ENCODE results near the gene SYT15. TPM values are rescaled to one million over a fixed set of nuclear protein-coding genes. Genes with fewer than 3 reads are reported as not detected.
A peak's percentile ranks its signal among the peaks of the same experiment; 100 is the strongest.

Gene SYT15
- total and polyA plus RNA-seq, 2 donors (not counting 1 experiment from before 2014, with no cell fraction given): 0.18 to 0.94 TPM

- H3K27me3 ChIP-seq (replicated peaks in 1 of 4; ENCODE audit: control extremely low read depth in 1 of 4, control insufficient read depth in 3 of 4, insufficient read depth in 4 of 4, low read length in 3 of 4): peaks cover 0 to 39% (median 18%) of the 10 kb centered on the region in 4 experiments
- H3K4me3 Mint-ChIP-seq: peak overlapping the region; percentile 64
Measured at GRCh38 chr10:46557319-46558121, 21.4 kb upstream of the SYT15 start.

More at GRCh38 chr10:46557319-46558121, 21.4 kb upstream of the SYT15 start:
- 91% methylated on average over 31 of the region's 33 CpGs for WGBS (ENCODE audit: insufficient coverage)
- Histone ChIP-seq H3K27ac (ENCODE audit: low read length in 2 of 2) (no peak overlapping the region), H3K4me3 (ENCODE audit: control extremely low read depth in 1 of 5, extremely low read depth in 1 of 5, insufficient read depth in 1 of 5, low read depth in 2 of 5, low read length in 4 of 5) (no peak overlapping the region), H3K4me1 (ENCODE audit: control insufficient read depth in 2 of 2, insufficient read depth in 2 of 2, low read length in 2 of 2) (peaks cover 9 to 12% of the 10 kb centered on the region in 2 donors), H3K79me2 (ENCODE audit: control insufficient read depth, insufficient read depth, low read length) (no peaks in the 10 kb centered on the region), H3K36me3 (replicated peaks in 1 of 2; ENCODE audit: control extremely low read depth in 1 of 2, control insufficient read depth in 1 of 2, extremely low read depth in 1 of 2, insufficient read depth in 2 of 2, low read length in 1 of 2) (no peaks in the 10 kb centered on the region), H2AFZ (ENCODE audit: insufficient read depth, low read depth, low read length, poor library complexity, severe bottlenecking) (peak overlapping the region; percentile 41), H3K9ac (ENCODE audit: low read length) (no peak overlapping the region), H3K4me2 (replicated peaks; ENCODE audit: low read depth, low read length, poor library complexity, severe bottlenecking) (peak overlapping the region; percentile 67), H4K20me1 (ENCODE audit: control insufficient read depth, insufficient read depth, low read length, poor library complexity, severe bottlenecking) (no peaks in the 10 kb centered on the region), H3K9me3 (ENCODE audit: control extremely low read depth in 1 of 3, control insufficient read depth in 2 of 3, insufficient read depth in 1 of 3, low read length in 2 of 3) (peaks cover 0 to 4% (median 0%) of the 10 kb centered on the region in 3 donors)
- POLR2A ChIA-PET: no interaction called here
- Mint-ChIP-seq H3K9me3 (ENCODE audit: insufficient read depth) (no peaks in the 10 kb centered on the region), H3K27me3 (peaks cover 9% of the 10 kb centered on the region), H3K27ac (no peak overlapping the region), H3K4me1 (peaks cover 18% of the 10 kb centered on the region)
- DNase-seq (no peak), ATAC-seq (ENCODE audit: low read depth) (no peak)
- CTCF ChIA-PET: no interaction called here
- intact Hi-C loops (cut with micrococcal nuclease): no loop called here
- no peak for TF ChIP-seq EZH2 (IDR thresholded peaks at IDR 0.05; ENCODE audit: borderline replicate concordance, insufficient read depth, low read depth, low read length, poor library complexity, severe bottlenecking)
- TF ChIP-seq CTCF (IDR thresholded peaks at IDR 0.05): no peak
